ENCODE measurements around the gene TCL1A. TPM values are rescaled to one million over a fixed set of nuclear protein-coding genes. Genes with fewer than 3 reads are reported as not detected.
"Not testable (repeated sequence)": the region's sequence is repeated elsewhere in the genome, so short reads cannot be mapped to it uniquely, and the experiment has no call there.

Gene TCL1A
- total RNA-seq, 2 experiments from 2014 or later, result not detected

GRCh38 chr14:95665530-95665929 lies 48.4 kb downstream of the TCL1A start:
- H3K27ac Mint-ChIP-seq; H3K27me3 Mint-ChIP-seq (ENCODE audit: low read depth); H3K4me3 Mint-ChIP-seq; DNase-seq; H3K4me1 Mint-ChIP-seq (ENCODE audit: low read depth); POLR2A ChIA-PET; H3K9me3 Mint-ChIP-seq (ENCODE audit: insufficient read depth); CTCF ChIA-PET; ATAC-seq; H3K36me3 Mint-ChIP-seq (ENCODE audit: low read depth): not testable (repeated sequence)

GRCh38 chr14:95664546-95664945 lies 49.4 kb downstream of the TCL1A start:
- Mint-ChIP-seq H3K27me3 (ENCODE audit: low read depth) (peaks cover 3% of the 10 kb centered on the region), H3K4me1 (ENCODE audit: low read depth) (no peaks in the 10 kb centered on the region), H3K9me3 (ENCODE audit: insufficient read depth) (no peaks in the 10 kb centered on the region), H3K4me3 (no peak overlapping the region), H3K27ac (no peak overlapping the region), H3K36me3 (ENCODE audit: low read depth) (no peaks in the 10 kb centered on the region)
- ATAC-seq (no peak), DNase-seq (no peak)
- ChIA-PET POLR2A (no interaction called here), CTCF (no interaction called here)

GRCh38 chr14:95664066-95664465 lies 49.9 kb downstream of the TCL1A start:
- ChIA-PET POLR2A (no interaction called here), CTCF (no interaction called here)
- H3K4me1 Mint-ChIP-seq (ENCODE audit: low read depth), result no peaks in the 10 kb centered on the region
- H3K27ac Mint-ChIP-seq, result no peak overlapping the region
- no peak for DNase-seq
- ATAC-seq, result no peak
- no peak overlapping the region for H3K4me3 Mint-ChIP-seq
- H3K36me3 Mint-ChIP-seq (ENCODE audit: low read depth), result no peaks in the 10 kb centered on the region
- no peaks in the 10 kb centered on the region for H3K9me3 Mint-ChIP-seq (ENCODE audit: insufficient read depth)
- H3K27me3 Mint-ChIP-seq (ENCODE audit: low read depth), result peaks cover 4% of the 10 kb centered on the region

GRCh38 chr14:95663226-95663797 lies 50.6 kb downstream of the TCL1A start:
- CTCF ChIA-PET, result no interaction called here
- no peaks in the 10 kb centered on the region for H3K36me3 Mint-ChIP-seq (ENCODE audit: low read depth)
- H3K4me1 Mint-ChIP-seq (ENCODE audit: low read depth), result no peaks in the 10 kb centered on the region
- ATAC-seq (no peak), DNase-seq (no peak)
- no peaks in the 10 kb centered on the region for H3K9me3 Mint-ChIP-seq (ENCODE audit: insufficient read depth)
- POLR2A ChIA-PET, result no interaction called here
- peaks cover 4% of the 10 kb centered on the region for H3K27me3 Mint-ChIP-seq (ENCODE audit: low read depth)
- H3K4me3 Mint-ChIP-seq, result no peak overlapping the region
- H3K27ac Mint-ChIP-seq, result no peak overlapping the region

DNA sequence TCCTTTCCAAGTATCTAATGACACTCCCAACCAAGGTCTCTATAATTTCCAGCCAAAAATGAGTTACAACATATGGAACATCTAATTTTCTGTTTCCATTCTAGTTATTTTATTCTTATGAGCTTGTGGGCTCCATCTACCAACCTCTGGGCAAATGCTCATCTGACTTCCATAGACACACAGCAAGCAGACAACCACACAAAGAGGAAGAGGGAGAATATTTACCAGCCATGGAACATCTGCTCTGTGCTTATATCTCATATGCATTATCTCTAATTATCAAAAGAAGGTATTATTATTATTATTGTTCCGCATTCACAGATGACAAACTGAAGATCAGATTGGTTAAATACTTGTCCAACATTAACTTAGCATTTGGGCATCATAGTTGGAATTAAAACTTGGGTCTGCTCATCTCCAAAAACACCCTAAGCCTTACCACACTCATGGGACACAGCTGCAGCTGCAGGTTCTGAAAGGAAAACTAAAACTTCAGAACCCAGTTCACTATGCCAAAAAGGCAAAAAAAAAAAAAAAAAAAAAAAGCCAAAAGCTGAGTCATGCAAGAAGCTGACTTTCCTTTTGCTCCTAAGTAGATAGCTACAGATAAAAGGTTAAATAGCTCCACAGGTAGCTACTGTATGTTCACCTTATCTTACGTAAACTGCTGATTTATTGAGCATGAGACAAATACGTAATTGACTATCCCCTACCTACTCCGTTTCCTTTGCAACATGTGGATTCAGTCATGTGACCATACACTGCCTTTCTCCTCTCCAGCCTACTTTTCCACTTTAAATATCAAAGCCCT lies 51.3 kb downstream of the TCL1A start:
- ATAC-seq, result no peak

GRCh38 chr14:95660651-95661515 lies 53.0 kb downstream of the TCL1A start:
- ChIA-PET POLR2A (no interaction called here), CTCF (no interaction called here)
- peaks cover 4% of the 10 kb centered on the region for H3K27me3 Mint-ChIP-seq (ENCODE audit: low read depth)
- H3K27ac Mint-ChIP-seq, result no peak overlapping the region
- H3K4me3 Mint-ChIP-seq, result no peak overlapping the region
- H3K36me3 Mint-ChIP-seq (ENCODE audit: low read depth), result no peaks in the 10 kb centered on the region
- H3K4me1 Mint-ChIP-seq (ENCODE audit: low read depth), result no peaks in the 10 kb centered on the region
- no peak for DNase-seq
- no peaks in the 10 kb centered on the region for H3K9me3 Mint-ChIP-seq (ENCODE audit: insufficient read depth)
- ATAC-seq, result no peak

More for the DNA sequence above, 51.3 kb downstream of the TCL1A start:
- Mint-ChIP-seq H3K4me3 (no peak overlapping the region), H3K27me3 (ENCODE audit: low read depth) (peaks cover 4% of the 10 kb centered on the region), H3K9me3 (ENCODE audit: insufficient read depth) (no peaks in the 10 kb centered on the region), H3K27ac (no peak overlapping the region), H3K36me3 (ENCODE audit: low read depth) (no peaks in the 10 kb centered on the region), H3K4me1 (ENCODE audit: low read depth) (no peaks in the 10 kb centered on the region)
- ChIA-PET CTCF (no interaction called here), POLR2A (no interaction called here)
- DNase-seq, result no peak

DNA sequence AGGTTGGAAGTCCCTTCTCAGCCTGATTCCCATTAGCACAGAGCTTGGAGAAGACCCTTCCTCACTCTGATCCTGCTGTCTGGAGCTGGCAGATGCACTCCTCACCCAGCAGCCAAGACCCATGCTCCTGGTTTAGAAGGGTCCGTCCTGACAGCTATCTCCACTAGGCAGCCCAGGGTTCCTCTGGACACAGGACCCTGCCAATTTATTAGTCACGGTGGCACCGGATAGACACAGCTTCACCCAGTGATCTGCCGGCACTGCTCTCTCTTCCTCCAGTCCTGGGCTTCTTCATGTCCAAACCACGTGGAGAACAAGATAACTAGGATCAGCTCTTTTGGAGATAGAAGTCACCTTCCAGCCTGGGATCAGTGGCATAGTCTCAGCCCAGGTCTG lies 53.9 kb downstream of the TCL1A start:
- H3K4me3 Mint-ChIP-seq, result no peak overlapping the region
- H3K27me3 Mint-ChIP-seq (ENCODE audit: low read depth), result peaks cover 4% of the 10 kb centered on the region
- H3K36me3 Mint-ChIP-seq (ENCODE audit: low read depth), result no peaks in the 10 kb centered on the region
- no peak overlapping the region for H3K27ac Mint-ChIP-seq
- CTCF ChIA-PET, result no interaction called here
- ATAC-seq (no peak), DNase-seq (no peak)
- POLR2A ChIA-PET, result no interaction called here
- H3K9me3 Mint-ChIP-seq (ENCODE audit: insufficient read depth), result no peaks in the 10 kb centered on the region
- no peaks in the 10 kb centered on the region for H3K4me1 Mint-ChIP-seq (ENCODE audit: low read depth)

Other genes with a start within 250 kb of the TCL1A start
- 10 to 100 TPM; 91.5 TPM for gene SYNE3, start 197.5 kb downstream of the TCL1A start, total RNA-seq
- gene GLRX5, start 179.1 kb downstream of the TCL1A start, total RNA-seq, result 10 to 100 TPM; 52.8 to 54.6 TPM
- gene TCL1B, start 27.7 kb downstream of the TCL1A start, total RNA-seq, result not detected
- gene TUNAR, start 162.7 kb upstream of the TCL1A start, total RNA-seq, result not detected

All from activated CD8-positive, alpha-beta T cell treated with anti-CD3 and anti-CD28 coated beads, Interleukin-2, amount 10 ng/mL, durations not matched to agents 7 days and 5 days (primary cell).